Esophagus squamous epithelium (tissue), 4 donors: ENCODE results near the gene SSR4.

ENCODE experiments used
- CTCF ChIP-seq, 6 experiments: fragments of 450-650 bp in 4 of 6; fragments of 200-600 bp in 2 of 6; sonication (generic) in 2 of 6; IDR thresholded peaks; one replicate each; pipeline ENCODE4 v1.5.1; 2016 to 2019; ENCODE audit warnings: antibody characterized with exemption in 6 of 6, mild to moderate bottlenecking in 4 of 6, moderate library complexity in 4 of 6
- POLR2A ChIP-seq, 4 donors: fragments of 450-650 bp; IDR thresholded peaks; one replicate each; pipeline ENCODE4 v1.6.1; 2017; ENCODE audit warnings: antibody characterized with exemption in 4 of 4, mild to moderate bottlenecking in 4 of 4, moderate library complexity in 3 of 4

- no peak for TF ChIP-seq CTCF (IDR thresholded peaks at IDR 0.05)
- no peak for TF ChIP-seq POLR2A (IDR thresholded peaks at IDR 0.05)
Measured at GRCh38 chrX:153831429-153832150, 37.1 kb downstream of the SSR4 start.
